K562 (cell line): Measurements from ENCODE around the gene NDFIP2. TPM values are rescaled to one million over a fixed set of nuclear protein-coding genes. Genes with fewer than 3 reads are reported as not detected.

ENCODE experiments used
- ATAC-seq: fragments of 200-7000 bp; cut with Tn5 transposase; 3 replicates; pipeline ENCODE4 v1.9.1; 2020; ENCODE audit warnings: moderate library complexity
- BruUV-seq: library from RNA; stranded (reverse); fragments of 400-500 nt; replicated peaks from 2 replicates; lab custom pipeline; 2021; lab: Mats Ljungman, UMichigan
- CTCF ChIA-PET: fragments of 300-600 bp; formaldehyde crosslinking; extraction: SDS; loops from one replicate; lab custom pipeline; 2021; ENCODE audit warnings: low intra/inter-chr PET ratio; lab: Yijun Ruan, JAX
- POLR2A ChIA-PET: fragments of 300-600, 350-650 bp; sonication (Branson Sonifier 250); formaldehyde crosslinking; extraction: SDS; loops from one replicate; lab custom pipeline; 2021; ENCODE audit warnings: antibody characterized with exemption, inconsistent platforms; lab: Yijun Ruan, JAX
- DNase-seq, 4 experiments: peaks; one replicate each; pipeline versions ENCODE4 v3.0.0 to v3.0.0-alpha.2; 2011 to 2018; ENCODE audit warnings: low spot score in 3 of 4, mixed read lengths in 3 of 4; ENCODE audit errors: extremely low read depth in 1 of 4
- FAIRE-seq: peaks from 2 replicates; lab custom pipeline; 2011; peaks lifted over from hg19 to GRCh38; lab: Jason Lieb, UNC
- H2AFZ ChIP-seq: 2 replicates; pipeline ENCODE4 v1.6.0; 2011; ENCODE audit warnings: low read depth, low read length, control low read depth, inconsistent platforms
- H3K27ac ChIP-seq: fragments of 200-600 bp; 3 replicates; pipeline ENCODE4 v1.8.0; 2011; ENCODE audit warnings: low read depth, mild to moderate bottlenecking, control low read depth, inconsistent platforms, low read length, moderate library complexity, mixed read lengths; ENCODE audit errors: extremely low read depth
- H3K27me3 ChIP-seq, 2 experiments: fragments of 300-600 bp in 1 of 2; 2 replicates in 1 of 2; 3 replicates in 1 of 2; pipeline versions ENCODE4 v1.6.0 to v1.8.0; 2011; ENCODE audit warnings: inconsistent platforms in 2 of 2, low read length in 2 of 2, mild to moderate bottlenecking in 1 of 2, mixed read lengths in 1 of 2, moderate library complexity in 1 of 2; ENCODE audit not compliant: control insufficient read depth in 2 of 2, insufficient read depth in 2 of 2
- H3K36me3 ChIP-seq: fragments of 300-600 bp; 3 replicates; pipeline ENCODE4 v1.8.0; 2011; ENCODE audit warnings: mild to moderate bottlenecking, low read length, inconsistent platforms; ENCODE audit not compliant: control insufficient read depth, insufficient read depth
- H3K4me1 ChIP-seq, 2 experiments: fragments of 200-600 bp in 1 of 2; replicated peaks in 1 of 2; 2 replicates in 1 of 2; 3 replicates in 1 of 2; pipeline versions ENCODE4 v1.5.1 to v1.8.0; 2011; ENCODE audit warnings: inconsistent platforms in 2 of 2, low read length in 2 of 2, mild to moderate bottlenecking in 1 of 2, mixed read lengths in 1 of 2, moderate library complexity in 1 of 2; ENCODE audit not compliant: control insufficient read depth in 2 of 2, insufficient read depth in 2 of 2
- H3K4me2 ChIP-seq: 2 replicates; pipeline ENCODE4 v1.6.1; 2011; ENCODE audit warnings: low read length, control low read depth, inconsistent platforms, mixed read lengths; ENCODE audit not compliant: insufficient read depth
- H3K4me3 ChIP-seq: fragments of 200-600 bp; sonication (generic), shearing (Covaris generic); 2 replicates; pipeline ENCODE4 v1.5.1; 2016; ENCODE audit warnings: control low read depth, inconsistent platforms
- H3K79me2 ChIP-seq: fragments of 200-600 bp; 3 replicates; pipeline ENCODE4 v1.8.0; 2011; ENCODE audit warnings: low read length, inconsistent platforms; ENCODE audit not compliant: control insufficient read depth, insufficient read depth
- H3K9ac ChIP-seq, 2 experiments: 2 replicates each; pipeline versions ENCODE4 v1.6.0 to v1.6.1; 2011; ENCODE audit warnings: low read depth in 2 of 2, low read length in 2 of 2, control low read depth in 1 of 2, inconsistent platforms in 1 of 2, mild to moderate bottlenecking in 1 of 2, mixed read lengths in 1 of 2; ENCODE audit not compliant: insufficient read depth in 1 of 2
- H3K9me1 ChIP-seq: one replicate; pipeline ENCODE4 v1.6.0; 2011; ENCODE audit warnings: inconsistent platforms, mild to moderate bottlenecking, low read length, moderate library complexity; ENCODE audit not compliant: control insufficient read depth, insufficient read depth
- H3K9me3 ChIP-seq: replicated peaks from 2 replicates; pipeline ENCODE4 v1.5.1; 2011; ENCODE audit warnings: low read depth, low read length, inconsistent platforms; ENCODE audit not compliant: control insufficient read depth, insufficient read depth
- H4K20me1 ChIP-seq: replicated peaks from 2 replicates; pipeline ENCODE4 v1.6.1; 2011; ENCODE audit warnings: low read length, inconsistent platforms, mixed read lengths; ENCODE audit not compliant: control insufficient read depth, insufficient read depth
- ATF2 ChIP-seq: sonication (generic); formaldehyde crosslinking; IDR thresholded peaks from 2 replicates; pipeline ENCODE4 v1.8.1; 2022; ENCODE audit warnings: missing genetic modification reagents
- CEBPZ ChIP-seq: fragments of 150-350 bp; IDR thresholded peaks from 2 replicates; pipeline ENCODE4 v1.6.1; 2014; ENCODE audit warnings: low read depth, mild to moderate bottlenecking, low read length, borderline replicate concordance
- DACH1 ChIP-seq: fragments of 450-650 bp; IDR thresholded peaks from 2 replicates; pipeline ENCODE4 v1.6.1; 2018; ENCODE audit not compliant: partially characterized antibody
- POLR2AphosphoS2 ChIP-seq: IDR thresholded peaks from 2 replicates; pipeline ENCODE4 v1.6.1; 2012; ENCODE audit warnings: low read length, improper control_type of control experiment
- PPARD ChIP-seq: fragments of 250-450 bp; sonication (Bioruptor Pico); IDR thresholded peaks from 2 replicates; pipeline ENCODE4 v1.8.0; 2022; ENCODE audit warnings: inconsistent platforms, mild to moderate bottlenecking, moderate library complexity
- PTRF ChIP-seq: fragments of 450-650 bp; IDR thresholded peaks from 2 replicates; pipeline ENCODE4 v1.6.1; 2016; ENCODE audit warnings: mild to moderate bottlenecking, missing genetic modification characterization, missing compliant biosample characterization
- SFPQ ChIP-seq: fragments of 200-400 bp; formaldehyde crosslinking; IDR thresholded peaks from 2 replicates; pipeline ENCODE4 v1.6.1; 2017; ENCODE audit warnings: mild to moderate bottlenecking, low read depth, low read length, moderate library complexity
- SREBF2 ChIP-seq: sonication (generic); formaldehyde crosslinking; IDR thresholded peaks from 2 replicates; pipeline ENCODE4 v1.4.0; 2020; ENCODE audit warnings: mild to moderate bottlenecking, missing genetic modification reagents
- TCF3 ChIP-seq: sonication (generic); formaldehyde crosslinking; IDR thresholded peaks from 2 replicates; pipeline ENCODE4 v1.4.0; 2020; ENCODE audit warnings: mild to moderate bottlenecking, missing genetic modification reagents
- WGBS: fragments of 100-300 bp; shearing (Covaris generic); methylation state at CpG from one replicate; pipeline ENCODE4 v1.1.6; 2016; ENCODE audit warnings: low coverage, mixed read lengths; ENCODE audit not compliant: insufficient coverage; ENCODE audit errors: missing lambda C conversion rate; 5-methylcytosine and 5-hydroxymethylcytosine counted together
- in situ Hi-C: fragments of 300-500 bp; cut with MboI; formaldehyde crosslinking; loops from 4 replicates; pipeline ENCODE4 v1.15.0; 2018; ENCODE audit warnings: inconsistent platforms, mixed read lengths
- intact Hi-C: fragments of 100-400 bp; cut with micrococcal nuclease; formaldehyde crosslinking; loops from 2 replicates; pipeline ENCODE4 v1.14.2; 2022
- polyA plus RNA-seq, 8 experiments: library from polyadenylated mRNA; depleted of rRNA in 4 of 8; stranded (reverse) in 5 of 8; unstranded in 3 of 8; fragments of >200 nt; fragmentation: Nextera tagmentation in 2 of 8; fragmentation: Illumina TruSeq in 1 of 8; extraction: Ambion mirVana in 2 of 8; extraction: Trizol in 1 of 8; gene quantifications; 2 replicates each; pipeline versions ENCODE4 v1.2.1 to v1.2.3, GENCODE V29; 2011 to 2014; ENCODE audit warnings: inconsistent platforms in 1 of 8, missing spikeins in 1 of 8
- total RNA-seq, 7 experiments: library from RNA; depleted of rRNA in 6 of 7; stranded (reverse); fragments of >200 nt in 6 of 7; fragmentation: Illumina TruSeq in 2 of 7; extraction: Trizol in 2 of 7; gene quantifications; 2 replicates each; pipeline versions ENCODE4 v1.2.1 to v1.2.3, GENCODE V29; 2011 to 2021; ENCODE audit warnings: low replicate concordance in 1 of 7

The NDFIP2 gene
- total and polyA plus RNA-seq, 9 of the 15 experiments (the other 6 are each of a cell fraction or from before 2014, with no cell fraction given): 13.4 to 54.4 (median 27.8) TPM

GRCh38 chr13:79468402-79468801, 12.6 kb upstream of the NDFIP2 start:
- Histone ChIP-seq H3K9ac (no peak overlapping the region), H4K20me1 (no peaks in the 10 kb centered on the region), H3K27ac (no peak overlapping the region), H3K4me3 (no peak overlapping the region), H2AFZ (peak overlapping the region; percentile 39; the same call in 1 of the 2 replicates), H3K4me1 (no peaks in the 10 kb centered on the region), H3K79me2 (no peaks in the 10 kb centered on the region), H3K4me2 (no peak overlapping the region), H3K9me3 (no peaks in the 10 kb centered on the region), H3K36me3 (no peaks in the 10 kb centered on the region), H3K9me1 (no peaks in the 10 kb centered on the region), H3K27me3 (no peaks in the 10 kb centered on the region)
- 40% methylated on average over 1 of the region's 1 CpG for WGBS
- CTCF ChIA-PET: no interaction called here
- no TSS peak for BruUV-seq
- DNase-seq (no peak), ATAC-seq (no peak), FAIRE-seq (no peak)
- POLR2A ChIA-PET: no interaction called here
- in situ Hi-C loops (no loop called here), intact Hi-C loops (no loop called here)
- TF ChIP-seq PPARD (CRISPR knock-in tag) (no peak), DACH1 (no peak)

GRCh38 chr13:79468819-79469218, 12.1 kb upstream of the NDFIP2 start:
- Histone ChIP-seq H3K9me1 (no peaks in the 10 kb centered on the region), H3K27me3 (no peaks in the 10 kb centered on the region), H3K9ac (no peak overlapping the region), H3K79me2 (no peaks in the 10 kb centered on the region), H3K4me2 (no peak overlapping the region), H3K4me1 (no peaks in the 10 kb centered on the region), H3K27ac (no peak overlapping the region), H2AFZ (peak overlapping the region; percentile 41; the same call in 1 of the 2 replicates), H4K20me1 (no peaks in the 10 kb centered on the region), H3K9me3 (no peaks in the 10 kb centered on the region), H3K36me3 (no peaks in the 10 kb centered on the region), H3K4me3 (no peak overlapping the region)
- FAIRE-seq (no peak), DNase-seq (no peak), ATAC-seq (no peak)
- BruUV-seq: no TSS peak
- in situ Hi-C loops (no loop called here), intact Hi-C loops (no loop called here)
- ChIA-PET CTCF (no interaction called here), POLR2A (no interaction called here)
- WGBS: 42% methylated on average over 3 of the region's 3 CpGs
- TF ChIP-seq POLR2AphosphoS2 (no peak), SREBF2 (no peak), TCF3 (CRISPR knock-in tag) (no peak), ATF2 (CRISPR knock-in tag) (no peak), SFPQ (no peak), CEBPZ (no peak), PTRF (tag) (no peak)
